ENCODE data around the gene MEGF6.

MEGF6 gene

DNA sequence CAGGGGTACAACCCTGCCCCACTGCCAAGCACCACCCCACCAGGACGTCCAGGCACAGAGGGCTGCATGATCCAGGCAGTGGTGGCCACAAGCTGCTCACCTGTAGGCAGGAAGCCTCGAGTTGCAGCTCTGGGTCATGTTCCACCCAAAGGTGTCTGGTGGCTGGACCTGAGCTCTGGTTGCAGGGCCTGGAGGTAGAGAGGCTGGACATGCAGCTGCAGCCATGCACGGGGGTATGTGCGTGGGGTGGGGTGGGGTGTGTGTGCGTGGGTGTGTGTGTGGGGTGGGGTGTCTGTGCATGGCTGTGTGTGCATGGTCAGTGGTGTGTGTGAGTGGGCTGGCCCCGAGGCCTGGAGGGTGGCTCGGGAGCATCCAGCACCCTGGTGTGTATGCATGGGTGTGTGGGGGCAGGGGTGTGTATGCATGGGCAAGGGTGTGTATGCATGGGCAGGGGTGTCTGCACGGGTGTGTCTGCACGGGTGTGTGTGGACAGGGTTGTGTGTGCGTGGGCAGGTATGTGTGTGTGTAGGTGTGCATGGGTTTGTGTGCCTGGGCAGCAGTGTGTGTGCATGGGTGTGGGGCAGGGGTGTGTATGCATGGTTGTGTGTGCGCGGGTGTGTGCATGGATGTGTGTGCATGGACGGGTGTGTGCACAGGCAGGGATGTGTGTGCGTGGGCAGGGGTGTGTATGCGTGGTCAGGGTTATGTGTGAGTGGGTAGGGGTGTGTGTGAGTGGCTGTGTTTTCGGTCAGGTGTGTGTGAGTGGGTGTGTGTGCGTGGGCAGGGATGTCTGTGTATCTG is 141.3 kb downstream of the MEGF6 start:
- ATAC-seq (replicated peaks) = no peak
- Mint-ChIP-seq H3K27me3 (peaks cover 6 to 9% of the 10 kb centered on the region in 2 donors), H3K9me3 (peaks cover 0 to 6% of the 10 kb centered on the region in 2 donors), H3K4me3 (no peak overlapping the region), H3K36me3 (no peaks in the 10 kb centered on the region), H3K4me1 (peaks cover 5 to 15% of the 10 kb centered on the region in 2 donors), H3K27ac (no peak overlapping the region)
- DNase-seq = no peak

GRCh38 chr1:3469104-3469848 is 142.0 kb downstream of the MEGF6 start:
- H3K9me3 Mint-ChIP-seq = peaks cover 0 to 6% of the 10 kb centered on the region in 2 donors
- H3K4me1 Mint-ChIP-seq = peaks cover 5 to 15% of the 10 kb centered on the region in 2 donors
- peaks cover 6 to 9% of the 10 kb centered on the region in 2 donors for H3K27me3 Mint-ChIP-seq
- no peak overlapping the region for H3K27ac Mint-ChIP-seq
- DNase-seq = no peak
- H3K36me3 Mint-ChIP-seq = no peaks in the 10 kb centered on the region
- ATAC-seq (replicated peaks) = no peak
- no peak overlapping the region for H3K4me3 Mint-ChIP-seq

GRCh38 chr1:3468236-3469103 is 142.8 kb downstream of the MEGF6 start:
- DNase-seq (no peak), ATAC-seq (replicated peaks) (no peak)
- Mint-ChIP-seq H3K27ac (no peak overlapping the region), H3K9me3 (peaks cover 0 to 6% of the 10 kb centered on the region in 2 donors), H3K4me3 (no peak overlapping the region), H3K36me3 (no peaks in the 10 kb centered on the region), H3K27me3 (peaks cover 6 to 9% of the 10 kb centered on the region in 2 donors), H3K4me1 (peaks cover 5 to 15% of the 10 kb centered on the region in 2 donors)

- Mint-ChIP-seq H3K4me3 (no peak overlapping the region), H3K36me3 (no peaks in the 10 kb centered on the region), H3K27me3 (peaks cover 6 to 9% of the 10 kb centered on the region in 2 donors), H3K27ac (no peak overlapping the region), H3K9me3 (peaks cover 0 to 6% of the 10 kb centered on the region in 2 donors), H3K4me1 (peaks cover 5 to 15% of the 10 kb centered on the region in 2 donors)
- ATAC-seq (replicated peaks) (no peak), DNase-seq (no peak)
Observed at GRCh38 chr1:3467096-3468036, 143.9 kb downstream of the MEGF6 start.

DNA sequence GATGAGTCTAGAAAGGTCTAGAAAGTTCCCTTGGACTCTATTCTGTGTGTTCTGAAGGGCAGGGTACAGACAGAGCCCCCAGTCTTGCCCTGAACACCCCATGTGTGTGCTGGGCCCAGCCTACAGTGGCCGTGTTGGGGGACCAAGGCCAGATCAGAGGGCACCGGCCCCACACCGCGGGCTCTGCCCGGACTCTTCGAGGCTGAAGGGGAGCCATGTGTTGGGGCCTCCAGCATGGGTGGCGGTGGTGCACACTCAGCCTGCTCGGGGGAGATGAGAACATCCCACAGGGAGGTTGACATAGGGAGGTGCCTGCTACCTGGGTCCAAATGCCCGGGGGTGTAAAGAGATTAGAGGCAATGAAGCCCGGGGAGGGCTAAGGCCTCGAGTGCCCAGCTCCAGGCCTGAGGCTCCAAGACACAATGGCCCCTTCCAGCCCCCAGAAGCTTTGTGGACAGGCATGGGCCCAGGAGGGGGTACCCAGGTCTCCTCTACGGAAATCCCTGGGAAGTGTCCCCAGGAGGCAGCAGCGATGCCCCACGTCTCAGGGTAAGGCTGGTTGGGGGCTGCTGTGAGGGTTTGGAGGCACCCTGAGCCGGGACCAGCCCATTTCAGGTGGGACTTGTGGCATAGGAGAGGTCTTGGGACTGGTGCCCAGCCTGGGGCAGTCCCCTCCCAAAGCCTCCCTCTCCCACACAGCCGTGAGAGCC is 144.8 kb downstream of the MEGF6 start:
- Mint-ChIP-seq H3K4me1 (peaks cover 5 to 15% of the 10 kb centered on the region in 2 donors), H3K27ac (no peak overlapping the region), H3K36me3 (no peaks in the 10 kb centered on the region), H3K9me3 (peaks cover 0 to 6% of the 10 kb centered on the region in 2 donors), H3K27me3 (peaks cover 6 to 13% of the 10 kb centered on the region in 2 donors), H3K4me3 (no peak overlapping the region)
- ATAC-seq (replicated peaks) = no peak
- no peak for DNase-seq

DNA sequence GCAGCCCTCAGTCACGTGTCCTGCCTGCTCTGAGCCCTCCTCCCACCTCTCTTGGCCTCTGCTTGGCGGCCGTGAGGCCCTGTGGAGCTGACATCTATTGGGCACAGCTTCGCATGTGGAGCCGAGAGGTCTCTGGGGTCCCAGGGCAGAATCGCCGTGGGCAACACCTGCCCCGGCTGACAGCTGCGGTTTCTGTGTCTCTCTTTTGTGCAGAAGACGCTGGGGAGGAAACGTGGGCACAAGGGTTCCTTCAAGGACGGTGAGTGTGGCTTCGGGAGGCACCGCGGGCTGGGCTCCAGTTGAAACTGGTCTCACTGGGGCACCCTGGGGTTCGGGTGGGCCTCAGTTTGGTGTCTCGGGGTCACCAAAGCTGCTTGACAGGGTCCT is 145.4 kb downstream of the MEGF6 start:
- H3K9me3 Mint-ChIP-seq = peaks cover 0 to 6% of the 10 kb centered on the region in 2 donors
- H3K4me3 Mint-ChIP-seq = no peak overlapping the region
- peaks cover 6 to 13% of the 10 kb centered on the region in 2 donors for H3K27me3 Mint-ChIP-seq
- peak in 1 of 2 donors; percentile 30 for ATAC-seq (replicated peaks)
- no peak for DNase-seq
- no peaks in the 10 kb centered on the region for H3K36me3 Mint-ChIP-seq
- peaks cover 5 to 15% of the 10 kb centered on the region in 2 donors for H3K4me1 Mint-ChIP-seq
- H3K27ac Mint-ChIP-seq = no peak overlapping the region

DNA sequence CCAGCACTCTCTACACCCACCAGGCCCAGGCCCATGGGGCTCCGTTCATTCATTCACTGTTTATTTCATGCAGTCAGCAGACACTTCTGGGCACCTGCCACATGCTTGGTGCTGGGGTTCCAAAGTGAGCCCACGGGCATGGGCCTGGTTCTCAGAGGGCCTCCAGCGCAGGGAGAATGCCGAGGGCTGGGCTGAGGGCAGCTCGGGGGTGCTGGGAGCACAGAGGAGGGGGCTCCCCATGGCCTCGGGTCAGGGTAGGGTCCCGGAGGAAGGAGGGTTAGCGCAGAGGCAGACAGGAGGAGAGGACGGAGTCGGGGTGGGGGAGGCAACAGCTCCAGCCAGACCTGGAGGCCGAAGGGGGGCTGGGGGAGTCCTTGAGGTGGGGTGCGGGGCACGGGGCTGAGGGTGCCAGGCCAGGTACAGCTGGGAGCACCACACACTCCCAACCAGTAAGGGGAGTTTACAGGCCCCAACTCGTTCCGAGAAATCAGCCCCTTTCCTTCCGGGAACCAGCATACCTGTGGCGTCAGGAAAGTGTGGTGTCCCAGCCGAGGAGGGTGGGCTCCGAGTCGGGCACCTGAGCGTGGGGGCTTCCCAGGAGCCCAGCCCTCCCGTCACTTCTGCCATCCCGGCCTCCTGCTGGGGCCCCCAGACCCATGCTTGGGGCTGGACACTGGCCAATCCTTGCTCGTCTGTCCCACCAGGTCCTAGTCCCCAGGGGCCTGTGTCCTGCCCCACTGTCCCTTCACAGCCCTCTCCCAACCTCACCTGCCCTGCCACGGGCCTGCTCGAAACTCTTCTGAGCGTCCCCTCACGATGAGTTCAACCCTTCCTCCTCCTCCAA is 146.0 kb downstream of the MEGF6 start:
- no peak overlapping the region for H3K4me3 Mint-ChIP-seq
- ATAC-seq (replicated peaks) (no peak), DNase-seq (no peak)
- no peaks in the 10 kb centered on the region for H3K36me3 Mint-ChIP-seq
- H3K4me1 Mint-ChIP-seq = peaks cover 5 to 9% of the 10 kb centered on the region in 2 donors
- peaks cover 0 to 2% of the 10 kb centered on the region in 2 donors for H3K9me3 Mint-ChIP-seq
- H3K27ac Mint-ChIP-seq = peak overlapping the region; percentile 25
- H3K27me3 Mint-ChIP-seq = peaks cover 6 to 10% of the 10 kb centered on the region in 2 donors

GRCh38 chr1:3464649-3465025 is 146.7 kb downstream of the MEGF6 start:
- Mint-ChIP-seq H3K4me1 (peaks cover 5% of the 10 kb centered on the region in 2 donors), H3K27me3 (peaks cover 6 to 9% of the 10 kb centered on the region in 2 donors), H3K36me3 (no peaks in the 10 kb centered on the region), H3K9me3 (no peaks in the 10 kb centered on the region), H3K4me3 (no peak overlapping the region), H3K27ac (no peak overlapping the region)
- ATAC-seq (replicated peaks) (no peak), DNase-seq (no peak)

DNA sequence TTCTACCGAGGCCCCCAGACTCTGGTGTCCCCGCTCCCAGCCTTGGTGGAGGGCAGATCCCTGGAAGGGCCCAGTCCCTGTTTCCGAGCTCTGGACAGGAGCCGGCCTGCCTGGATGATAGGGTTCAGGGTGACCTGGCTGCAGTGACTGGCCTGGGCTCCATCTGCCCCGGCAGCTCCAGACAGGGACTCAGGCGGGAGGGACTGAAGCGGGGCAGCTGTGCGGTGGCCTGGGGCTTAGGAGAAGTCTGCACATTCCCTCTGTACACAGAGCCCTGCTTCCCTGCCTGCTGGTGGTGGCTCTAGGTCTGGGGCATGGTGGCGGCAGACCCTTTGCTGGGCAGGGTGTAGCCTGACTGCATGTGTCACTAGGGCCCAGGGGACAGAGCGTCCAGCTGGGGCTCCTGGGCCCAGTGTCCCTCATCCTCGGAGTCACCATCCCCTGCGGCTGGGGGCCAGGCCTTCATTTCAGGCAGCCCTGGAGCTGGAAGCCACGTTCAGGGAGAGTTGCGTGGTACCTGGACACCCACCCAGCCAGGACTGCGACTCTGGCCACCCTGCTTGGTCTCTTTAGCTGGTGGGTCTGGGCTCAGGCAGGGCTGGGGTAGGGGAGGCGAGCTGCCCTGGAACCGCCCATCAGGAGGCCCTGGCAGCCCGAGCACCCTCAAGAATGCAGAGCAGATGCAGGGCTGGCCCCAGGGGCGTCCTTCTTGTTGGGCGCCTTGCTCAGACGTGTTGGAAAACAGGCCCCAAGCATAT is 147.2 kb downstream of the MEGF6 start:
- Mint-ChIP-seq H3K9me3 (no peaks in the 10 kb centered on the region), H3K36me3 (no peaks in the 10 kb centered on the region)

GRCh38 chr1:3463408-3463863 is 147.9 kb downstream of the MEGF6 start:
- H3K9me3 Mint-ChIP-seq = no peaks in the 10 kb centered on the region
- H3K4me3 Mint-ChIP-seq = no peak overlapping the region
- H3K36me3 Mint-ChIP-seq = no peaks in the 10 kb centered on the region
- peaks cover 6 to 9% of the 10 kb centered on the region in 2 donors for H3K27me3 Mint-ChIP-seq
- peaks cover 5% of the 10 kb centered on the region in 2 donors for H3K4me1 Mint-ChIP-seq
- ATAC-seq (replicated peaks) (no peak), DNase-seq (no peak)
- H3K27ac Mint-ChIP-seq = no peak overlapping the region

More for the DNA sequence above, 147.2 kb downstream of the MEGF6 start:
- Mint-ChIP-seq H3K27me3 (peaks cover 6 to 9% of the 10 kb centered on the region in 2 donors), H3K27ac (no peak overlapping the region), H3K4me1 (peaks cover 5% of the 10 kb centered on the region in 2 donors), H3K4me3 (no peak overlapping the region)
- DNase-seq (no peak), ATAC-seq (replicated peaks) (no peak)

- Mint-ChIP-seq H3K4me1 (peaks cover 5% of the 10 kb centered on the region in 2 donors), H3K36me3 (no peaks in the 10 kb centered on the region), H3K27ac (no peak overlapping the region), H3K9me3 (no peaks in the 10 kb centered on the region), H3K27me3 (peaks cover 6 to 9% of the 10 kb centered on the region in 2 donors), H3K4me3 (no peak overlapping the region)
- DNase-seq (no peak), ATAC-seq (replicated peaks) (no peak)
Observed at GRCh38 chr1:3463013-3463385, 148.3 kb downstream of the MEGF6 start.
